ENCODE measurements around the gene CTNND2.

- TF ChIP-seq CTCF (conservative IDR thresholded peaks at IDR 0.05): no peak
- TF ChIP-seq ZFX (IDR thresholded peaks at IDR 0.05): no peak
These were observed 379.2 kb downstream of the CTNND2 start for GRCh38 chr5:11525020-11525419.

Measured in C4-2B (cell line).